Effector CD8-positive, alpha-beta T cell (primary cell): ENCODE data around the gene MKS1.

Experiments used
- DNase-seq: peaks from one replicate; lab custom pipeline; 2025; lab: John Stamatoyannopoulos, UW

MKS1 gene

GRCh38 chr17:58202859-58203258 is 16.2 kb downstream of the MKS1 start:
- no peak for DNase-seq

- DNase-seq: peak; percentile 30
Measured at GRCh38 chr17:58200024-58200633, 18.9 kb downstream of the MKS1 start.

GRCh38 chr17:58196610-58197009 is 22.4 kb downstream of the MKS1 start:
- no peak for DNase-seq

- no peak for DNase-seq
Measured at GRCh38 chr17:58195518-58196123, 23.4 kb downstream of the MKS1 start.

GRCh38 chr17:58193641-58194255 is 25.3 kb downstream of the MKS1 start:
- DNase-seq: no peak

GRCh38 chr17:58192612-58193011 is 26.4 kb downstream of the MKS1 start, which contains the start of gene EPX:
Gene EPX (plus strand): TSS chr17:58192726. CDS start chr17:58192847, 121 bp downstream.
- no peak for DNase-seq

DNA sequence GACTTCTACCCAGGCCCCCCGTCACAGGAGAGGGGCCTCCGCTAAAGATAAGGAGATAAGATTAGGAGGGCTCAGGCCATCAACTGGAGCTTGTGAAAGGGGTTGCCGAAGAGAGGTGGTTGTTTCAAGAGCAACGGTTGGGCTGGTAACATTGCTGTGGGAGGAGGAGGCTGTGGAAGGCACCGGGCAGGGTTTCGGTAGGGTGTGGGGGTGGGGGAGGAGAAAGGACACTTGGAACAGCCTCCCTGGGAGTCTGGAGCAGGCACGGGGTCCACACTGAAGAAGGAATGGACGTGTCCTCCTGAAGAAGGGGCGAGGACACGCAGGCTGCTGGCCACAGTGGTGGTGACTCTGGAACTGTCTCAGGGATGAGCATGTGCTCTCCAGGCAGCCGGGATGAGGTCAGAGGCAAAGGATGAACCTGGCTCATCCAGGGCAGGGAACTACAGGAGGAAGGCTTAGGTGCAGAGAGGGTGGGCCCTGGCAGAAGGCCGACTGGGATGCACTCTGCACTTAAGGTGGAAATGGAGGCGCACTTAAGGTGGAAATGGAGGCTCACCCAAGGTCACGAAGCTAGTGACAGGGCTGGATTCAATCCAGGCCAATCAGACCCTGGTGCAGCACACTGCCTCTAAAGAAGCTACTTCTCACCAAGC is 27.7 kb downstream of the MKS1 start:
- DNase-seq: no peak

- no peak for DNase-seq
Measured at GRCh38 chr17:58189436-58190146, 29.5 kb downstream of the MKS1 start.

GRCh38 chr17:58187675-58188074 is 31.4 kb downstream of the MKS1 start:
- no peak for DNase-seq

GRCh38 chr17:58187063-58187462 is 32.0 kb downstream of the MKS1 start:
- no peak for DNase-seq

GRCh38 chr17:58186591-58186990 is 32.5 kb downstream of the MKS1 start:
- no peak for DNase-seq

DNA sequence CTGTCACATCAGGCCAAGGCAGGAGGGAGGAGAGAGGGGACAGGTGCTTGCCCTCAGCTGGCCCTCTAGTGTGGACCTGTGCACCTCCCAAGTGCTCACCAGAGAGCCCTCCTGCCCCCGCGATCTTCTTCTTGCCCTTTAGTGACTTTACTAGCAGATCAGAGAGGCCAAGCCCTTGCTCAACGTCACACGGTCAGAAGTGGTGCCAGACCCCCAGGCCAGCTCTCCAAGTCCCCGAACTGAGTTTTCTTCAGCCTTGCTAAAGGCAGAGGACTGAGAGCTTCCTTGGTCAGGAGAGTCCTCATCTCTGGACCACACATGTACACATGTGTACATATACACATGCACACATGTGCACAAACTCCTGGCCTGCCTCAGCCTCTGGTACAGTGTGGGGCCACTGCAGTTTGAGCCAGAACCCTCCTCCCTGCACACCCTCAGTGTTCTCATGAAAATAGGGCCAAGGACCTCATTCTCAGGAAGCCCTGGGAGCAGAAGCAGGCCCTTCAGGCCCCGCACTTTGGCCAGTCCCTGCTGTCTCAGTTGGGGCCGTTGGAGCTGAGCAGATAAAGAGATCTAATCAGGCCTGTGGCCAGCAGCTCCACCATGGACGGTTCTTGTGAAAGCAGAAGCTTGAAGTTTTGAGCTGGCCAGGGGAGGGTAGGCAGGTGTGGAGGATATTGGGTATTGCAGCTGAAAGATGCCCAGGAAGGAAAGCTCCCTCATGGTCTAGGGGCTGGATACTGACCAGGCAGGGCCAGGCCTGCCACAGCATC is 33.9 kb downstream of the MKS1 start:
- DNase-seq: no peak

DNA sequence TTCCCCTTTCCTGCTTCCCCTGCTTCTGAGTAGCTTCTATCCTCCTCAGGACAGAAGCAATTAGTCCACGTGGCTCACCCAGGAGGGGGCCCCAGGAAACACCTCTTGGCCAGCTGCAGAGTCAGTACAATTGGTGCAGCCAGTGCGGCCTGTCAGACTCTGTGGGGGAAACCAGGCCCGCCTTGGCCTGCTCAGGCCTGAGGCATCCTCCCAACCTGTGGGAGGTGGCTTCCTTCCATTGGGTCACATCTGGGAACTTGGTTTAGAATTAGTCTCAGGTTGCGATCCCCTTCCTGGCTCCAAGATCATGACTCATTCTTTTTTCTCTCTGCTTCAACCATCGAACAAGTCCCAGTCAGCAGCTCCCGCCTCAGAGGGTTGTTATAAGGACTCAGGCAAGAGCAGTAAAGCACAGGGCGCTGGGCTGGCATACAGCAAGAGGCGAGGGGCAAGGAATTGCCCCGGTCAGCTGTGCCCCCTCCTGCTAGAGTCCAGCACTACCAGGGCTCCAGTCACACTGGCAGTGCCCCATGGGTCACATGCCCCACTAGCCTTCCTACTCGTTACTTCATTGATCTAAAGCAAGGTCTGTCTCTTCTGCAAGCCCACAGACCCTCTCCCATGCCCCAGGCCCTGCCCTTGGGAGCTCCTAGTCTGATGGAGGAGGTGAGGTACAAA is 34.6 kb downstream of the MKS1 start:
- DNase-seq: no peak

DNA sequence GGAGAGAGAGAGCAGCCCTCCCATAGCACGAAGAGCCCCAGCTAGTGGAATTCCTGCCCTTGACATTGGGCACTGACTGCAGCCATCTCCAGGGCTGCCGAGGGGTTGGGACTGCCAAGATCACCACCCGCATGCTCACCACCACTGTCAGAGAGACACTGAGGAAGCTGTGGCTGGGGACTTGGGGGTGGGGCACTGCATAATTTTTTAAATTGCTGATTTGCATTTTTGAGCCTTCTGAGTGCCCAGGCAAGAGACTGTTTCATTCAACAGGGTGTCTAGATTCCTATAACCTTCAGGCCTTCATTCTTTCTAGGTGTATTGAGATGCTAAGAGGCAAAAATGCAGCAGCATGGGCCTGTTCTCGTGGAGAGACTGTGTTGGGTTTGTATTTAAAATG is 35.5 kb downstream of the MKS1 start:
- DNase-seq: no peak

DNA sequence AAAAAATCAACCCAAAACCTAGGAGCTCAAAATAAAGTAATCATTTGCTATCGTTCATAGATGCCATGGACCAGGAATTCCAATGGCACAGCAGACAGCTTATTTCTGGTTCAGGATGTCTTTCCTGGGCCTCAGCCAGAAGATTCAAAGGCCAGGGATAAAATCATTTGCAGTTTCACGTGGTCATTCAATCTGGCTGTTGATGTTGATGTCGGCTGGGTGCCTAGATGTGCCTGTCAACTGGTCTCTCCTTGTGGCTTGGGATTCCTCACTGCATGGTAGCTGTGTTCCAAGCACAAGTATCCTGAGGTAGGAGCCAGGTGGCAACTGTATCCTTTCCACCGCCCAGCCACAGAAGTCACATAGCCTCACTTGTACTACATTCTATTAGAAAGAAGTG is 37.3 kb downstream of the MKS1 start:
- no peak for DNase-seq

GRCh38 chr17:58176200-58176599 is 42.9 kb downstream of the MKS1 start:
- no peak for DNase-seq

GRCh38 chr17:58174871-58175270 is 44.2 kb downstream of the MKS1 start:
- DNase-seq: no peak

GRCh38 chr17:58172369-58173071 is 46.5 kb downstream of the MKS1 start:
- DNase-seq: peak; percentile 13

DNA sequence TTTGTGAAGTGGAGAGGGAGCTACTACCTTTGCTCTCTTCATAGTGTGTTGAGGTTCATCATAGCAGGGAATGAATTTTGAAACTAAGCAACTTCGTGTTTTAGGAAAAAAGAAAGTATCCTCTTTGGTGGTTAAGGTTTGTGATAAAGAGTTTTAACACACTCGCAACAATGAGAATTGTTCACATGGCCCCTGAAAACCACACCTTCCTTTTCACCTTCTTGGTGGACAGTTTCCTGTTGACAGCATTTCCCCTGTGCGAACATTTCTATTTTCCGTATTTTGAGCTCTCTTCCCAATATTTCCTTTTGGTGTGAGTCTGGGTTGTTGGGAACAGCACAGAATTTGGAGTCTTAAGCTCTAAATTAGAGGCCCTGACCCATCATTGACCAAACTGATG is 48.4 kb downstream of the MKS1 start:
- no peak for DNase-seq

DNA sequence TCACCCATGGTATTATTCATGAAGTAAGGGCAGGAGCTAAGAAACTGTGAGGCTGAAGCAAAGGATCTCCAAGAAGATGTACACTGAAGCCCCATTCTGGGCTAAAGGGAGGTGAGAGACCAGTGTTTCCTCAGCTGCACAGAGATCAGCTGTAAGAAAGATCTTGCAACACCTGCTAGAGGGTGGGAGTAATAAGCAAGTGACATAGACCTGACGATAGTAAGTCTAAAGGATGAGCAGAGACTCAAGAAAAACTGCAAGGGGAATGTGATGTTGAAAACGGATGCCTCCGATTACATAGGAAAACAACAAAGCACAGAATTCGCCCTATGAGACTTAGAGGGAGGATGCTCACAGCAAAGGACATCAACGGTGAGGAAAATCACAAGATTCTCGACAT is 52.4 kb downstream of the MKS1 start, which contains the start of gene OR4D2:
TSS of gene OR4D2 (plus strand) at position 301 of the 400 bp plus-strand sequence. CDS start 2,674 bp downstream, outside the sequence.
- no peak for DNase-seq
